Peyer's patch (tissue), 4 donors: ENCODE measurements around the gene ZNF804B. TPM values are rescaled to one million over a fixed set of nuclear protein-coding genes. Genes with fewer than 3 reads are reported as not detected.

Source experiments
- DNase-seq, 3 donors: peaks; one replicate each; pipeline ENCODE4 v3.0.0-alpha.2; 2017 to 2019
- H3K27ac ChIP-seq, 4 donors: fragments of 200-600 bp; sonication (generic); one replicate each; pipeline ENCODE4 v1.5.1; 2016 to 2019
- H3K27me3 ChIP-seq, 2 donors: fragments of 200-600 bp; sonication (generic); one replicate each; pipeline ENCODE4 v1.5.1; 2019
- H3K36me3 ChIP-seq, 3 donors: fragments of 200-600 bp; sonication (generic); one replicate each; pipeline ENCODE4 v1.5.1; 2016 to 2019
- H3K4me1 ChIP-seq, 4 donors: fragments of 200-600 bp; sonication (generic); one replicate each; pipeline ENCODE4 v1.5.1; 2016 to 2019
- H3K4me3 ChIP-seq, 4 donors: fragments of 200-600 bp; sonication (generic); 1 replicate in 3 of 4; 2 replicates in 1 of 4; pipeline ENCODE4 v1.5.1; 2016 to 2019; ENCODE audit warnings: mild to moderate bottlenecking in 1 of 4
- H3K9me3 ChIP-seq, 4 donors: fragments of 200-600 bp; sonication (generic); one replicate each; pipeline ENCODE4 v1.5.1; 2016 to 2019; ENCODE audit warnings: mild to moderate bottlenecking in 1 of 4
- POLR2A ChIP-seq, 2 donors: fragments of 450-650 bp; IDR thresholded peaks; one replicate each; pipeline ENCODE4 v1.5.1; 2017; ENCODE audit warnings: antibody characterized with exemption in 2 of 2, mild to moderate bottlenecking in 2 of 2, moderate library complexity in 2 of 2
- total RNA-seq, 4 donors: library from RNA; depleted of rRNA; stranded (reverse); fragments of >200 nt; gene quantifications; one replicate each; pipeline ENCODE4 v1.1.0, GENCODE V29; 2016
- TF ChIP-seq, protein P1 (sequence below), 6 experiments: fragments of 450-650 bp in 4 of 6; fragments of 200-600 bp in 2 of 6; sonication (generic) in 1 of 6; IDR thresholded peaks; one replicate each; pipeline ENCODE4 v1.5.1; 2017 to 2019; ENCODE audit warnings: antibody characterized with exemption in 6 of 6, mild to moderate bottlenecking in 3 of 6, moderate library complexity in 1 of 6

The ZNF804B gene
- total RNA-seq, 4 donors from 2014 or later: not detected

DNA sequence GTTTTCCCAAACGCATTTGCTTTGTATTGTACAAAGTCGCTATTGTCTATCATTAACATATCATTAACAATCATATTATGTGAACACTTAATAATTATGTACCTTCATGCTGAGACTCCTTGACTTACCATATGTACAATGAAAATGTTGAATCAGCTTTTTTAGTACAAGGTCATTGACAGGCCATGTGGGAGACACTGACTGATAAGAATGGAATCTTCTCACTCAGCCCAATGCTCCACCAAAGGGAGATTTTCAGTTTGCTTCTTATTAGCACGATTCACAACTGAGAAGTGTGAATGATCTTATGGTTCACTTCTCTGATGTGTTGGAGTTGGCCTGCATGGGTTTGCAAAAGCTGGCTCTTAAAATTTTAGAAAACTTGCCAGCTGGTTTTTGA is 289.5 kb downstream of the ZNF804B start:
- no peak for DNase-seq
- TF ChIP-seq, protein P1, sequence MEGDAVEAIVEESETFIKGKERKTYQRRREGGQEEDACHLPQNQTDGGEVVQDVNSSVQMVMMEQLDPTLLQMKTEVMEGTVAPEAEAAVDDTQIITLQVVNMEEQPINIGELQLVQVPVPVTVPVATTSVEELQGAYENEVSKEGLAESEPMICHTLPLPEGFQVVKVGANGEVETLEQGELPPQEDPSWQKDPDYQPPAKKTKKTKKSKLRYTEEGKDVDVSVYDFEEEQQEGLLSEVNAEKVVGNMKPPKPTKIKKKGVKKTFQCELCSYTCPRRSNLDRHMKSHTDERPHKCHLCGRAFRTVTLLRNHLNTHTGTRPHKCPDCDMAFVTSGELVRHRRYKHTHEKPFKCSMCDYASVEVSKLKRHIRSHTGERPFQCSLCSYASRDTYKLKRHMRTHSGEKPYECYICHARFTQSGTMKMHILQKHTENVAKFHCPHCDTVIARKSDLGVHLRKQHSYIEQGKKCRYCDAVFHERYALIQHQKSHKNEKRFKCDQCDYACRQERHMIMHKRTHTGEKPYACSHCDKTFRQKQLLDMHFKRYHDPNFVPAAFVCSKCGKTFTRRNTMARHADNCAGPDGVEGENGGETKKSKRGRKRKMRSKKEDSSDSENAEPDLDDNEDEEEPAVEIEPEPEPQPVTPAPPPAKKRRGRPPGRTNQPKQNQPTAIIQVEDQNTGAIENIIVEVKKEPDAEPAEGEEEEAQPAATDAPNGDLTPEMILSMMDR (IDR thresholded peaks at IDR 0.05): no peak
- no peak for TF ChIP-seq POLR2A (IDR thresholded peaks at IDR 0.05)
- Histone ChIP-seq H3K4me1 (no peaks in the 10 kb centered on the region), H3K4me3 (no peak overlapping the region), H3K36me3 (no peaks in the 10 kb centered on the region), H3K27ac (no peak overlapping the region), H3K27me3 (no peaks in the 10 kb centered on the region), H3K9me3 (no peaks in the 10 kb centered on the region)

DNA sequence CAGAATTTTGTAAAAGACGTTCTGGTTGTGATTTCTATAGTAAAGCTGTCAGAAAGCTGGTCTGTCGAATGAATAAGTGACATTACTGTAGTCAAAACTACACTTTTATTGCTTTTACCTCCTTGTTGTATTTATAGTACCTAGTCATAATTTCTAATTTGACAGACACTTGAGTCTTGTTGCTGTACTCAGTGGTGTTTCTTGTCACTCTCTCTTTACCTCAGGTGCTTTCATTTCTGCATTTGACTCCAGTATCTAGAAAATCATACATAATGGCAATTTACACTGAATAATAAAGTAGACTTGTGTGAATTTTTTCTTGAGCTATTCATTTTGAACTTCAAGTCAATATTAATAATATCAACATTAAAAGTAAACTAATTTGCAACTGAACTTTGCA is 293.6 kb downstream of the ZNF804B start:
- Histone ChIP-seq H3K4me1 (no peaks in the 10 kb centered on the region), H3K27me3 (no peaks in the 10 kb centered on the region), H3K27ac (no peak overlapping the region), H3K9me3 (no peaks in the 10 kb centered on the region), H3K4me3 (no peak overlapping the region), H3K36me3 (no peaks in the 10 kb centered on the region)
- TF ChIP-seq POLR2A (IDR thresholded peaks at IDR 0.05): no peak
- TF ChIP-seq, protein P1 (IDR thresholded peaks at IDR 0.05): no peak
- DNase-seq: no peak

DNA sequence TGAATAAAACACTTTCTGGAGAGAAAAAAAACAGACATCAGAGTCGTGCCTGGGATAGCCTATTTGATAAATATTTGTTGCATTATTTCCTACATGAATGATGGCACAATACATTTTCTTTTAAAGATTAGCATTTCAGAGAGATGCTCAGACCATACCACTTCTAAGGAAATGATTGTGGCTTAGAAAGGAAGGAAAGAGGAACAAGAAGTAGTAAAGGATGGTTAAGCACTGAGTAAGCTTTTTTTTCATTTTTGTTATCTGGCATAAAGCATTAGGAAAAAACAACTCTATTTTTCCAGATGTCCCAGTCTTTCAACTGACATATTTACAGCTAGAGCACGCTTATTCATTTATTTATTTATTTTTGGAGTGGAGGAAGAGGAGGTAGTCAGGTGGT is 294.9 kb downstream of the ZNF804B start:
- no peaks in the 10 kb centered on the region for H3K36me3 ChIP-seq
- H3K4me3 ChIP-seq: no peak overlapping the region
- H3K27me3 ChIP-seq: no peaks in the 10 kb centered on the region
- H3K4me1 ChIP-seq: no peaks in the 10 kb centered on the region
- H3K9me3 ChIP-seq: no peaks in the 10 kb centered on the region
- DNase-seq: no peak
- H3K27ac ChIP-seq: no peak overlapping the region
- TF ChIP-seq POLR2A (IDR thresholded peaks at IDR 0.05): no peak
- TF ChIP-seq, protein P1 (IDR thresholded peaks at IDR 0.05): no peak

DNA sequence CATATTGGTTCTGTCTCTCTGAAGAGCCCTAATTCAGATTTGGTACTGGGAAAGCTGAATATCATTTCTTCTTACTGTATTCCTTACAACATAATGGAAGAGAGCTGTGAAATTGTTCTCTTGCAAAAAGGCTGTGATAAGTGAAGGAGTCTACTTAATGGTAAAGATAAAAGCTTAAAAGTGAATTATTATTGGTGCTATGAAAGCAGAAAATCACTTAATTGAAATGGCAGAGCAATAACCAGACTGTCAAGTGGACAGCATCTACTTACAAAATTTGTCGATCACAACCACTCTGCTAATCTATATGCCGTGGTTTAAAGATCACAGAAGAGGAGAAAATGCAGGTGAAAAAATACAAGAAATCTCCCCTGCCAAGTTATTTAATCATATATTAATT is 300.7 kb downstream of the ZNF804B start:
- no peaks in the 10 kb centered on the region for H3K36me3 ChIP-seq
- TF ChIP-seq POLR2A (IDR thresholded peaks at IDR 0.05): no peak
- TF ChIP-seq, protein P1 (IDR thresholded peaks at IDR 0.05): no peak
- DNase-seq: no peak
- no peaks in the 10 kb centered on the region for H3K9me3 ChIP-seq
- no peak overlapping the region for H3K4me3 ChIP-seq
- H3K27ac ChIP-seq: no peak overlapping the region
- H3K4me1 ChIP-seq: no peaks in the 10 kb centered on the region
- no peaks in the 10 kb centered on the region for H3K27me3 ChIP-seq

DNA sequence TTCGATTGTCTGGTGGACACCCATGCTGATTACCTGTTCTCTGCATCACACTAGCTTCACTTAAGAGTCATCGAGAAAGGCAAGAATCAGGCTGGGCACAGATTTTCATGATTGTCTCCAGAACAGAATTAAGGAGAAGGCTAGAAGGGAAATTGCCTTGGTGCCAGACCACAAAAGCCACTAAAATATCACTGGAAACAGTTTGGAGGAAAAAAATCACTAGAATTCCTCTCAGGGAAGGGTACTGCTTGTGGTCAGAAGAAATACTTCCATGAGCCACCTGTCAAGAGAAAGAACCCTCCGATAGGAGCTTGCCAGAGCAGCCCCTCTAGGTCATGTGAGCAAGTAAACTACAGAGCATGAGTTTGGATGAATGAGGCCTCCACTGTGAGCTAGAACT is 305.3 kb downstream of the ZNF804B start:
- no peaks in the 10 kb centered on the region for H3K4me1 ChIP-seq
- no peak overlapping the region for H3K4me3 ChIP-seq
- no peak for DNase-seq
- no peak overlapping the region for H3K27ac ChIP-seq
- no peak for TF ChIP-seq POLR2A (IDR thresholded peaks at IDR 0.05)
- H3K9me3 ChIP-seq: no peaks in the 10 kb centered on the region
- no peaks in the 10 kb centered on the region for H3K36me3 ChIP-seq
- no peaks in the 10 kb centered on the region for H3K27me3 ChIP-seq

DNA sequence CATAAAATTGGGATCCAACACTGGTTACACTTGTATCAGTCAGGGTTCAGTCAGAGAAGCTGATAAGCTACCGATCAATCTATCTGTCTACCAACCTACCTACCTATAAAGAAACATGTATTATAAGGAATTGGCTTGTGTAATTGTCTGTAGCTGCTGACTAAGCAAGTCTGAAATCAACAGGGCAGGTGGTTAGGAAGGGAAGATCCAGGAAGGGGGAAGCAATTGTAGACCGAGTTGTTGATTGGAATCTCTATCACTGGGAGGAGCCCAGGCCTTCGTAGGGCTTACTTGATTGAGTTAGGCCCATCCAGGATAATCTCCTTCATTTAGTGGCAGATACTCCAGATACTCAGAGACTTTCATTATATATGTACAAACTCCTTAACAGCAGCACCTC is 307.5 kb downstream of the ZNF804B start:
- no peaks in the 10 kb centered on the region for H3K4me1 ChIP-seq
- no peak overlapping the region for H3K4me3 ChIP-seq
- no peaks in the 10 kb centered on the region for H3K9me3 ChIP-seq
- no peaks in the 10 kb centered on the region for H3K27me3 ChIP-seq
- no peak overlapping the region for H3K27ac ChIP-seq
- TF ChIP-seq, protein P1 (IDR thresholded peaks at IDR 0.05): no peak
- no peak for TF ChIP-seq POLR2A (IDR thresholded peaks at IDR 0.05)
- no peak for DNase-seq
- H3K36me3 ChIP-seq: no peaks in the 10 kb centered on the region
